ENCODE results near the gene BIN2.
A peak's percentile ranks its signal among the peaks of the same experiment; 100 is the strongest.
"Not testable (repeated sequence)": the region's sequence is repeated elsewhere in the genome, so short reads cannot be mapped to it uniquely, and the experiment has no call there.

BIN2 gene

GRCh38 chr12:51345681-51346080 is 21.7 kb upstream of the BIN2 start:
- no peak for DNase-seq

- DNase-seq, result no peak
Measured at GRCh38 chr12:51343201-51343600, 19.2 kb upstream of the BIN2 start.

DNA sequence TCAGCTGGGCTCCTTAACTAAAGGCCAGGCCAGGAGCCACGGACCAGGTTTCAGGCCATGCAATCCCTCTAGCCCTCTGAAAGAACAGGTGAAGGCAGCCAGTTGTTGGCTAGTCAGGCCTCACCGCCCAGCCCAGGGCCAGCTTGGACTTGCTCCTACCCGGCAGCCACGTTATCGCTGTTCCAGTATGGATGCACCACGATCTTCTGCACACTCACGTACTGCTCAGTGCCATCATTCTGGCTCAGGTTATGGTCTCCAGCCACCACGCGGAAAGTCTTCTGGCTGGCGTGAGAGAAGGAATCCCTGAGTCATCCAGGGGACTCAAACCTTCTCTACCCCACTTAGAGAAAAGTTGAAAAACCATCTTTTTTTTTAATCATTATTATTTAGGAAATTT is 18.4 kb upstream of the BIN2 start:
- no peak for DNase-seq

DNA sequence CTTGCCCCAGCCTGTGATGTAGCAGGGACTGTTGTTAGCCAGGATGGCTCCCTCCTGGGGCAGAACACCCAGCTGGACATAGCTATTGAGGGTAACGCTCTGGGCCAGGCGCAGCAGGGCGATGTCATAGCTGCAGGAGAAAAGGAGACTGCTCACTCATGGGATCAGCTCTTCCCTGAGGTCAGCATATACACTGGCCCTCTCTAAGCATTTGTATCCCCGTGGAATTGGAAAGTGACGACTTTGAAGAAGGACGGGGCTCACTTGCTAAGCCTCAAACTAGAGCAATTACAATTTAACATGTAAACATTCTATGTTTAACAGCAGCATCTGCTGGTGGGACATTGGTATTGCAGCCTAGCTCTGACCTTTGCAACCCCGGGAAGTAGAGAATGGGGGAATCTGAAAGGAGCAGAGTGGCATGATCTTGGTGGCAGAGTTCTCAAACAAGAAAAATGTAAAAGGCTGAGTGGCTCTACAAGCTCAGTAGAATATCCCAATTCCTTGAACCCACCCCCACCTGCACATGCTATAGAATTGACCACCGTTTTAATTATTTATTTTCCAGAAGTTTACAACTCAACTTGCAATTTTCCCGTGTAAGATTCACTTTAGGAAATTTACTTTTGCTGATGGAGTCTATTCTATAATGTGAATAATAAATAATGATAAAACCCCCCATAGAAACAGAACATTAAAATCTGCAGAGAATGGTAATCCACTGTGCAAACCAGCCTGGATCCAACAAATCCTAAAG is 17.5 kb upstream of the BIN2 start:
- peak; percentile 19 to 73 for DNase-seq

DNA sequence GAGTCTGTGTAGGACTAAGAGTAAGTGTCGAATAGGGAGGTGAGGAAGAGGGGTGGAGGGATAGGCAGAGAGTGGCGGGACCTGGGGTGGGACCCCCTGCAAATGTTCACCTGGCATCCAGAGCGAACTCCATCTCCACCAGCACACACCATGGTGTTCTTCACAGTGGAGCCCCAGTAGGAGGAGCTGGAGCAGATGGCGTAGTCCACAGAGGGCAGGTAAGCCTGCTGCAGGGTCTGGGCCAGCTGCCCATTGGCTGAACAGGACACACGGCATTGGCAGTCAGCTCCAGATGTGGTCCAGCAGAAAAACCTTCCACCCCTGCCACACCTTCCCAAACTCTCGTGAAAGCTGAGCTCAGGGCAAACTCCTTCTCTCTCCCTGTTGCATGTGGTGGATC is 15.8 kb upstream of the BIN2 start:
- no peak for DNase-seq

DNA sequence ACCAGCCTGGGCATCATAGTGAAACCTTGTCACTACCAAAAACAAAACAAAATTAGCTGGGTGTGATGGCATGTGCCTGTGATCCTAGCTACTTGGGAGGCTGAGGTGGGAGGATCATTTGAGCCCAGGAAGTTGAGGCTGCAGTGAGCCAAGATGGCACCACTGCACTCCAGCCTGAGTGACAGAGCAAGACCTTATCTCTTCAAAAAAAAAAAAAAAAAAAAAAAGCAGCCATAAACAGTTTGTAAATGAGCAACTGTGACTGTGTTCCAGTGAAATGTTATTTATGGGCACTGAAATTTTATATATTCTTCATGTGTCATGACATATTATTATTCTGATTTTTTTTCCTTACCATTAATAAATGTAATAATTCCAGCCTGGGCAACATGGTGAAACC is 13.4 kb upstream of the BIN2 start:
- DNase-seq, result not testable (repeated sequence)

DNA sequence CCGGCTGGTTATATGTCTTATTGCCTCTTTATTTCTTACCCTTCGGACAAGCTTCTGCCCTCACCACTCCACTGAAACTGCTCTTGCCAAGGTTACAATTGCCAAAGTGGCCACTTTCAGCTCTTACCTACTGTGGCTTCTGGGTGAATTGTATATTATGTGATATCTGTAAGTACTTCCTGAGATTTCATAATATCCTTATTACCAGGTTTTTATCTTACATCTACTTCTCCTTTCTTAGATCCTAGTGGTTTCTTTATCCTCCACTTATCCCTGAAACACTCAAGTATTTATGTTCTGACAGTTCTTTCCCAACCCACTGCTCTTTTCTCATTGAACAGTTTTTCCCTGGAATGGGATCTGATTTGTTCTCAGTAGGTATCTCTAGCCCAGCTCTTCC is 12.0 kb upstream of the BIN2 start:
- no peak for DNase-seq

- no peak for DNase-seq
Measured at GRCh38 chr12:51334764-51335163, 10.8 kb upstream of the BIN2 start.

DNA sequence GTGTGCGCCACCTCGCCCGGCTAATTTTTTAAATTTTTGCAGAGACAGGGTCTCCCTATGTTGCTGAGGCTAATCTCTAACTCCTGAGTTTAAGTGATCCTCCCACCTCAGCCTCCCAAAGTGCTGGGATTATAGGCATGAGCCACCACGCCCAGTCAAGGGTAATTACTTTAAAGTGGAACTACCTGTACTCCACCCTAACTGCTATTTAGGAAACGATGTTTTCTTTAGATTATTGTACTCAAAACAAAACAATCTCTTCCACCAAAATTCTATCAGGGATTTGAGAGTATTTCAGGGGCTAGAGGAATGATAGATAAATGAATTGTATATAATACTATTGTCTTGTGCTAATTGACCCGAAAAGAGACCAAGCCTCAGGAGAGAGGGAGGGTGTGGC is 9.6 kb upstream of the BIN2 start:
- DNase-seq, result no peak

DNA sequence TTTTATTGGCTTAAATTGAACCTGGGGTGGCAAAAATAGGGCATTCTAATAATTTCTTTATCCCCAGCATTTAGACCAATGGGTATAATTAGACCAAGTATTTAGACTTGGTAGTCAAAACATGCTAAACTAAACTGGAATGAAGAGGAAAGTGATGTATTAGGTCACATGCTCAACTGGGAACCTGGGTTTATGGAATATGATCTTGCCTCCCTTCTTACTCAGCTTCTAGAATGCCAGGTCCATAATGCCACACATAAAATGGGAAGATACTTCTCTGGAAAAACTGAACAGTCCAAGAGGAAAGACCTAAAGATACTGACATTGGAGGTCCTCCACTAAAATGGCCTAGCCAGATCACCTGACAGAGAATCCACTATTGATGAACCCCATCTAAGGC is 6.2 kb upstream of the BIN2 start:
- no peak for DNase-seq

- no peak for DNase-seq
Measured at GRCh38 chr12:51329742-51330141, 5.8 kb upstream of the BIN2 start.

DNA sequence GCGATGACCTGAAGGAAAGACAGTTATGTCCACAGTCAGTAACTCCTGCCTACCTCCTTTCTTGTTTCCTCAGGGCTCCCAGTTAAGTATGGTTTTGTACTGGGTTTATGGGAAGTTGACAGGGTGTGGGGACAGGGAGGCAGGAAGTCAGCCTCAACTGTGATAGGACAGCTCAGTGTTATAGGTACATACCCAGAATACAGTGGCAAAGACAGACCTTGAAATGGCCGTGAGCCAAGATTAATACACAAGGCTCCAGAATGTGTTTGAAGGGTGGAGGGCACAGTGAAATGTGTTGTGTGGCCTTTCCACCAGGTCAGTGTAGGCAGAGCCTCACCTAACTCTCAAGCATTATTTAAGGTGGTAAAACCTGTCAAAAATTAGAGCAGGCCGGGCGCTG is 4.6 kb upstream of the BIN2 start:
- no peak for DNase-seq

DNA sequence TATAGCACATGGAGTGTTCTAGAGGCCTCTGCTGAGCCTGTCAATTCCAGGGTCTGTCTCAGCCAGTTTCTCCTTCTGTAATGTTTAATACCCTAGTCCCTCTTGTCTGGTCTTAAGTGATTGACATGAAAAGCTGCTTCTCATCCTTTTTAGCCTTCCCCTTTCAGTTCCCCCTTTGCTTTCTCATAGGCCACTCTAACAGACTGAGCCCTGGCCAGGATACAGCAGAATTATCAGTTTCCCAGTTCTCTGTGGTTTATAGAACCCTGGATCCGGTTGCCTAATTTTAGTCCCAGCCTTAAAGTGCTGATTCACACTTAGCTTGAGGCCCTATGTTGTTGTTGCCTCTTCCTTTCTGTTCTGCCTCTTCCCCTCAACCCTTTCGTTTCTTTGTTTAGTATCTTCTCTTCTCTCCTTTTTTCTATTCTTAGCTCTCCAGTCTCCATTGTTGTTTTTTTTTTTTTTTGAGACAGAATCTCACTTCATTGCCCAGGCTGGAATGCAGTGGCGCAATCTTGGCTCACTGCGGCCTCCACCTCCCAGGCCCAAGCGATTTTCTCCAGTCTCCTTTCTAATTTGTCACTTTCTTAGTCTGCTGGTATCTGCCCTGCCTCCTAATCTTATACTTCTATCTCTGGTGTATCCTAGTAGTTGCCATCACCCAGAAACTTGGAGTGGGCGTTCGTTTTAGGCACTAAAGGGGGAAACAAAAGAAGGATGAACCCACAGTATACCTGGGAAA is 2.9 kb upstream of the BIN2 start:
- DNase-seq, result no peak

GRCh38 chr12:51324953-51325352 is 979 bp upstream of the BIN2 start:
- no peak for DNase-seq

GRCh38 chr12:51323317-51323960 is 535 bp downstream of the BIN2 start:
- DNase-seq, result no peak

GRCh38 chr12:51322452-51322851 is 1.5 kb downstream of the BIN2 start:
- no peak for DNase-seq

- DNase-seq, result no peak
Measured at GRCh38 chr12:51321882-51322281, 2.1 kb downstream of the BIN2 start.

- no peak for DNase-seq
Measured at GRCh38 chr12:51320695-51321320, 3.2 kb downstream of the BIN2 start.

DNA sequence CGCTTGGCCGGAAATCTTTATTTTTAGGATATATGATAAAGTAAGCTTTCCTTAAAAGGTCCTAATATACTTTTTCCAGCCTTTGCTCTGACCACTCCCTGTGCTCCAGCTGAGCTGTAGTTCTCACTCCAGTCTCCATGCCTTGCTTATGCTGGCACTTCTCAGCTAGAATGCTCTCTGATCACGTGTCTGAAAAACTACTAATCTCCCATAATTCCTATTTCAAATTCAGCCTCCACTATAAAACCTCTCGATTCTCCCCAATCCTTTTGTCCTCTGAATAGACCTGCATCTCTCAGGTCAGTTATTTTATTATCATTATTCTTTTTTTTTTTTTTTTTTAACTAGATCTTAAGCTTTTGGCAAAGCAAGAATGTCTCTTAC is 3.7 kb downstream of the BIN2 start:
- no peak for DNase-seq

DNA sequence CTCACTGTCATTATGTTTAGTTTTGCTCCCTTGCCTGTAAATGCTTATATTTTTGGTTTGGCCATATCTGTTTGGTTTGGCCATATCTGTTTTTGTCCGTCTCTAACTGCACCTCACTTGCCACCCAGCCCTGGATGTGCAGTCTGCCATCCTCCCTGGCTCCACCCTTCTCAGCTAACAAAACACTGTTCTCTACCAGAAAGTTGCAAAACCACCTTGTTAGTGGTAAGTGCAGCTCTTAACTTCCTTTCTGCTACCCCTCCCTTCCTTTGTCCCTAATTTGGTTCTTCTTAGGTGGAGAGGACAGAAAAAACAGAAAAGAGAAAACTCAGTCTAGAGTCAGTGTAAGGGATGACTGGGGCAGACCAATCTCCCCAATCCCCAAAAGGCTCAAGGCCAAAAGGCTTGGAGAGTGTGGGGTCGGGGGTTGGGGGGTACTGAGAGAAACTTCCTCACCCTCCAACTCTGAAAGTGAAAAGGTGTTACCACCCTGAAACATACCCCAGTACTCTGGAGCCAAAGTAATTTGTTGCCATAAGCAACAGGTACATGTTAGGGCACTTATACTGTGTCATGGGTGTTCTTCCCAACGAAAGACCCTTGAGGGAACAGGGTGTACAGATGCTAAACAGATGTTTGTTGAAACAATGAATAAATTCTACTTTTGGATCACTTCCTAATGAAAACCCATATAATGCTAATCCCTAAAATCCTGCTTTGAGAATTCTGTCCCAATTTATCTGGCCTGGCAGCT is 5.0 kb downstream of the BIN2 start:
- DNase-seq, result no peak

DNA sequence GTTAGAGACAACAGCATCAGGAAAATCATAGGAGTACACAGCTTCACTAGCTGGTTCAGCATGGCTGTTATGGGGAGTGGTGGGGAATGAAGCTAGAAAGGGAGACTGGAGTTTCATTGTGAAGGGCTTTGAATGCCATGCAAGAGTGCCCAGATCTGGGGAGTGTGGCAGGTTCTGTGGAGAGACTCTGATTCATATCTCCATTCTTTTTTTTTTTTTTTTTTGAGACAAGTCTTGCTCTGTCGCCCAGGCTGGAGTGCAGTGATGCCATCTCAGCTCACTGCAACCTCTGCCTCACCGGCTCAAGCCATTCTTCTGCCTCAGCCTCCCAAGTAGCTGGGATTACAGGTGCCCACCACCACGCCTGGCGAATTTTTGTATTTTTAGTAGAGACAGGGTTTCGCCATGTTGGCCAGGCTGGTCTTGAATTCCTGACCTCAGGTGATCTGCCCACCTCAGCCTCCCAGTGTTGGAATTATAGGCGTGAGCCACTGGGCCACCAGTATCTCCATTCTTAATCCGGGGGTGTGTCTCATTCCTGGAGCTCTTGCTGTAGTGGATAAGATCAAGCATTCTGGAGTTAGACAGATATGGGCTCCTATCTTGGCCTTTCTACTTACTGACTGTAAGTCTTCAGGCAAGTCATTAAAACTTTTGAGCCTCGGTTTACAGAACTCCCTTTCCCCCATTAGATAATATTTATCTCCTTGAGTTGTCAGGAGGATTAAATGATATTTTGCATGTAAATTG is 5.7 kb downstream of the BIN2 start:
- not testable (repeated sequence) for DNase-seq

- DNase-seq, result no peak
Measured at GRCh38 chr12:51311389-51311788, 12.6 kb downstream of the BIN2 start.

Data from SW 1271 (cell line).